Measurements from ENCODE around the gene GPR152.

Gene GPR152

DNA sequence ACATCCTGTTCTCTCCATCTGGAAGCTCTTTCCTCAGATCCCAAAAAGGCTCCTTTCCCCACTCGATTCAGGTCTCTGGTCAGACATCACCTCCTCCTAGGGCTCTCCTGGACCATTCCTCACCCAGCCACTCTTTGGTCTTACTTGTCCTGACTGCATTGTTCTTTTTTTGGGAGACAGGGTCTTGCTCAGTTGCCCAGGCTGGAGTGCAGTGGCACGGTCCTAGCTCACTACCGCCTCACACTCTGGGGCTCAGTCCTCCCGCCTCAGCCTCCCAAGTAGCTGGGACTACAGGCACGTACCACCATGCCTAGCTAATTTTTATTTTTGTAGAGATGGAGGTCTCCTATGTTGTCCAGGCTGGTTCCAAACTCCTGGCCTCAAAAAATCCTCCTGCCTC lies 7.0 kb downstream of the GPR152 start:
- Histone ChIP-seq H3K27ac (no peak overlapping the region), H3K4me3 (ENCODE audit: low read depth, low read length) (no peak overlapping the region), H3K27me3 (ENCODE audit: insufficient read depth, low read depth, severe bottlenecking) (no peaks in the 10 kb centered on the region), H3K36me3 (peaks cover 2% of the 10 kb centered on the region), H3K9me3 (ENCODE audit: severe bottlenecking) (no peaks in the 10 kb centered on the region)
- TF ChIP-seq, protein P1, sequence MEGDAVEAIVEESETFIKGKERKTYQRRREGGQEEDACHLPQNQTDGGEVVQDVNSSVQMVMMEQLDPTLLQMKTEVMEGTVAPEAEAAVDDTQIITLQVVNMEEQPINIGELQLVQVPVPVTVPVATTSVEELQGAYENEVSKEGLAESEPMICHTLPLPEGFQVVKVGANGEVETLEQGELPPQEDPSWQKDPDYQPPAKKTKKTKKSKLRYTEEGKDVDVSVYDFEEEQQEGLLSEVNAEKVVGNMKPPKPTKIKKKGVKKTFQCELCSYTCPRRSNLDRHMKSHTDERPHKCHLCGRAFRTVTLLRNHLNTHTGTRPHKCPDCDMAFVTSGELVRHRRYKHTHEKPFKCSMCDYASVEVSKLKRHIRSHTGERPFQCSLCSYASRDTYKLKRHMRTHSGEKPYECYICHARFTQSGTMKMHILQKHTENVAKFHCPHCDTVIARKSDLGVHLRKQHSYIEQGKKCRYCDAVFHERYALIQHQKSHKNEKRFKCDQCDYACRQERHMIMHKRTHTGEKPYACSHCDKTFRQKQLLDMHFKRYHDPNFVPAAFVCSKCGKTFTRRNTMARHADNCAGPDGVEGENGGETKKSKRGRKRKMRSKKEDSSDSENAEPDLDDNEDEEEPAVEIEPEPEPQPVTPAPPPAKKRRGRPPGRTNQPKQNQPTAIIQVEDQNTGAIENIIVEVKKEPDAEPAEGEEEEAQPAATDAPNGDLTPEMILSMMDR (IDR thresholded peaks at IDR 0.05; ENCODE audit: low read depth, low read length), result no peak
- DNase-seq, result no peak

DNA sequence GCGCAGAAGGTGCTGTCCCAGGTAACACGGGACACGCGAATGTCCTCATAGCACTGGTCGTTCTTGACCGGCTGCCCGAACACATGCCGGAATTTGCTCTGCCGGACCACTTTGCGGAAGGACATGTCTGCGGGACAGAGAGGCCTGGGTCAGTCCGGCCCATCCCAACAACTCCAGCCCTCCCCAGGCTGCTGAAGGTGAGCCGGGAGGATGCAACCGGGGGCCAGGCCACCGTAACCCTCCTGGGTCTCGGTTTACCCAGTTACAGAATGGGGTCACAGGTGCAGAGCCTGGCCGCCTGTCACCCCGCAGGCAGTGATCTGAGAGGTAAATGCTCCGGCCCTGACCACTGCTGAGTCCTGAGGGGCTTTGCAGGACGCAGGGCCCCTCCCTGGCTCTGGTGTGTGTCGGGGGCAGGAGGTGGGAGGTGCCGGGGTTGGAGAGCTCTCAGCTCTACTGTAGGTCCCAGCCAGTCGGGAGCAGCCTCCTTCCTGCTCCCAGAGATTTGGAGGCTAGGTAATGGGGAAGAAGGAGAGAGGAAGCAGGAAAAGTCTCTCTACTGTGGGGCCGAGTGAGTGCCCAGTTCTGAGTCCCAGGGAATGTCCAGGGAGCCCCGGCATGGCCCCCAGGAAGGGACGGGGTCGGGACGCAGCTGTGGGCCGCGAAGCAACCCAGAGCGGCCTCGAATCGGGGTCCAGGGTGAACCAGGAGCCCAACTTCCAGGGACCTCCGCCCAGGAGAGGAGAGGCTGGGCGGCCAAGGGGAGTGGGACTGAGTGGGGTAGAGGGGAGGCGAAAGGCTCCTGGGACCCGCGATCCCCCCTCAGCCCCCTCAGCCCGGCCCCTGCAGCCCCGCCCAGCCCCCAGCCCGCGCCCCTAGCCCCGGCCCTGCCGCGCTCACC lies 9.8 kb downstream of the GPR152 start:
- TF ChIP-seq, protein P1 (IDR thresholded peaks at IDR 0.05; ENCODE audit: low read depth, low read length), result no peak
- peak overlapping the region; percentile 69 for H3K4me3 ChIP-seq (ENCODE audit: low read depth, low read length)
- no peaks in the 10 kb centered on the region for H3K27me3 ChIP-seq (ENCODE audit: insufficient read depth, low read depth, severe bottlenecking)
- H3K27ac ChIP-seq, result peak overlapping the region; percentile 38
- DNase-seq, result no peak
- peaks cover 24% of the 10 kb centered on the region for H3K36me3 ChIP-seq
- no peaks in the 10 kb centered on the region for H3K9me3 ChIP-seq (ENCODE audit: severe bottlenecking)

DNA sequence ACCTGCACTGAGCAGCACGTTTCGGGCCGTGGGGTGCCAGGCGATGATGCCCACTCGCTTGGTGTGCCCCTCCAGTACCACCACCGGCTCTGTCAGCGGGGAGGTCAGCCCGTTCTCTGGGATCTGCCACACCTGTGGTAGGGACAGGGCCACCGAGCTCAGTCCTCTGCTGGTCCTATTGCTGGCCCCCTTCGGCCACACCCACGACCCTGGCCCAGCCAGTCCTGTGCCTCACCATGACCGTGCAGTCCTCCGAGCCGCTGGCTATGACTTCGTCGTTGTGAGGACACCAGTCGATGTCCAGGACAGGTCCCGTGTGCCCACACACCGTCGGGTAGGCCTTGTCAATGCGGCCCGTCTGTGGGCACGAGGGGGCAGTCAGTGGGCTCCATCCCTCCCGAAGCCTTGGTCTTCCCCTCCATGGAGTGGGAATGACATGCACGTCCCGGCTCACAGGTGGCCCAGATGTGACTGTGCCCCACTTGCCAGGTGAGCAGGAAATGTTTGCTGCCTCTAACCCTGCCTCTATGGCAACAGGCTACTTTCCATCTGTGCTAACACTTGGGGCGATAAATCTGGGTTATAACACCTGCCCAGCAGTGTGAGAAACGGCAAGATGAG lies 10.7 kb downstream of the GPR152 start:
- H3K4me3 ChIP-seq (ENCODE audit: low read depth, low read length), result no peak overlapping the region
- TF ChIP-seq, protein P1 (IDR thresholded peaks at IDR 0.05; ENCODE audit: low read depth, low read length), result no peak

DNA sequence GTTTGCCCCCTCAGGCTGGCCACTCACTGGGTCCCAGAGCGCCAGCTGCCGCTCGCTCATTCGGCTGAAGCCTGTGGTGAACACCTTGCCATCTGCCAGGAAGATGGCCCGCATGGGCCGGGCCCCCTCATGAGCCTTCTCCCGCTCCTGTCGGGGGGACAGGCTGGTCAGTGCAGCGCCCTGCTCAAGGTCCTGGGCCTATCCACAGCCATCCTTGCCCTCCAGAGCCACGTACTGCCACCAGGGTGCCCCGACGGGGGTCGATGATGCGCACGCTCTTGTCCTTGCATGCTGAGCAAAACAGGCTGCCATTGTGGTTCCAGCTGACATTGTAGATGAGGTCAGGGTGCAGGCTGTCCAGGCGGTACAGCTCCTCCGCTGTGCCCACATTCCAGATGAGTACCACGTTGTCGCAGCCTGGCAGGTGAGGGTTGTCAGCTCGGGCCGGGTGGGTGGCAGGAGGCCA lies 11.4 kb downstream of the GPR152 start:
- Histone ChIP-seq H3K9me3 (ENCODE audit: severe bottlenecking) (no peaks in the 10 kb centered on the region), H3K36me3 (peaks cover 30% of the 10 kb centered on the region), H3K27ac (no peak overlapping the region), H3K27me3 (ENCODE audit: insufficient read depth, low read depth, severe bottlenecking) (no peaks in the 10 kb centered on the region), H3K4me3 (ENCODE audit: low read depth, low read length) (no peak overlapping the region)
- TF ChIP-seq, protein P1 (IDR thresholded peaks at IDR 0.05; ENCODE audit: low read depth, low read length), result no peak
- DNase-seq, result no peak

More for the DNA sequence above, 10.7 kb downstream of the GPR152 start:
- no peaks in the 10 kb centered on the region for H3K27me3 ChIP-seq (ENCODE audit: insufficient read depth, low read depth, severe bottlenecking)
- no peak overlapping the region for H3K27ac ChIP-seq
- no peak for DNase-seq
- no peaks in the 10 kb centered on the region for H3K9me3 ChIP-seq (ENCODE audit: severe bottlenecking)
- H3K36me3 ChIP-seq, result peaks cover 29% of the 10 kb centered on the region

DNA sequence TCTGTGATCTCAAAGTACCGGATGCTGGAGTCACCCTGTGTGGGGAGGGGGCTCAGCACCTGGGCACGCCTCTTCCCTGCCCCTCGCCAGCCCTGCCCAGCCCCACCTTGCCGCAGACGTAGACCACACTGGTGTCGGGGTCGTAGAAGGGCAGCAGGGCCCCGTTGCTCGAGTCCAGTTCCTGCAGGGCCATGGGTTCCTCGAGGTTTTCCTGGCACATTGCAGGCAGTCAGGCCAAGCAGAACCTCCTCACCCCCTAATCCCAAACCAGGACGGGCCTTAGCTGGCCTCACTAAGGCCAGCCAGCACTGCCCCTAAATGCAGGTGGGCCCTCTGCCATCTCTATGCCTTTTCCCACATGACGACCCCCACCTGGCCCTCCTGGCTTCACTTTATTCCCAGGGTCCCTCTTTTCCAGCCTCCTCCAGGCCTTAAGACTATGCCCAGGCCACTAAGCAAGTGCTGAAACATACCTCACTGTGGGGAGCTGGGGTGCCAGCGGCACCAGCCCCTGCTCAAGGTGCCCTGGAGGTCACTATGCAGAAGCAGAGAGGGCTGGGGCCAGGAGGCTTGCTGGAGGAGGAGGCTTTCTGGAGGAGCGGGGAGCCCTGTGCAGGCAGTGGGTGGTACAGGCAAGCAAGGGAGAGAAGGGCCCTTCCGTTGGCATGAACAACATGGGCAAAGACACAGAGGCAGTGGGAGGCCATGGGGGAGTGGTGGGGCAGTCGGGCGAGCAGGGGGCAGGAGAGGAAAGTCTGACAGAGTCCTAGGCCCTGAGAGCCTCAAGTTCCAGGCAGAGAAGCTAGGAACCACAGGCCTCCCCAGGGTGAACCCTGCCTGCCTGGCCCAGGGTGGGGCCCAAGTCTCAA lies 12.1 kb downstream of the GPR152 start:
- no peaks in the 10 kb centered on the region for H3K27me3 ChIP-seq (ENCODE audit: insufficient read depth, low read depth, severe bottlenecking)
- peaks cover 37% of the 10 kb centered on the region for H3K36me3 ChIP-seq
- H3K27ac ChIP-seq, result no peak overlapping the region
- TF ChIP-seq, protein P1 (IDR thresholded peaks at IDR 0.05; ENCODE audit: low read depth, low read length), result no peak
- no peak for DNase-seq
- H3K9me3 ChIP-seq (ENCODE audit: severe bottlenecking), result no peaks in the 10 kb centered on the region
- H3K4me3 ChIP-seq (ENCODE audit: low read depth, low read length), result no peak overlapping the region

Measured in WERI-Rb-1 (cell line).